Activated CD4-positive, alpha-beta T cell treated with anti-CD3 and anti-CD28 coated beads for 4 hours (primary cell): ENCODE measurements around the gene ZNF407.

ENCODE experiments used
- DNase-seq, 2 donors: peaks; one replicate each; pipeline ENCODE4 v3.0.0-alpha.2; 2020

ZNF407 gene

GRCh38 chr18:74796841-74797576 lies 199.3 kb downstream of the ZNF407 start:
- DNase-seq, result no peak

GRCh38 chr18:74797577-74798151 lies 200.0 kb downstream of the ZNF407 start:
- DNase-seq, result no peak

GRCh38 chr18:74799542-74799941 lies 201.9 kb downstream of the ZNF407 start:
- DNase-seq, result no peak

- no peak for DNase-seq
Observed at GRCh38 chr18:74800098-74800497, 202.4 kb downstream of the ZNF407 start.

- no peak for DNase-seq
Observed at GRCh38 chr18:74803117-74803516, 205.4 kb downstream of the ZNF407 start.

GRCh38 chr18:74803769-74804168 lies 206.1 kb downstream of the ZNF407 start:
- no peak for DNase-seq

- DNase-seq, result no peak
Observed at GRCh38 chr18:74804677-74805076, 207.0 kb downstream of the ZNF407 start.

- no peak for DNase-seq
Observed at GRCh38 chr18:74806073-74806472, 208.4 kb downstream of the ZNF407 start.

GRCh38 chr18:74806700-74807416 lies 209.2 kb downstream of the ZNF407 start:
- no peak for DNase-seq

GRCh38 chr18:74817576-74817975 lies 219.9 kb downstream of the ZNF407 start:
- DNase-seq, result no peak

- DNase-seq, result no peak
Observed at GRCh38 chr18:74818516-74819175, 221.0 kb downstream of the ZNF407 start.

GRCh38 chr18:74819433-74820059 lies 221.9 kb downstream of the ZNF407 start:
- DNase-seq, result no peak

GRCh38 chr18:74820160-74820780 lies 222.6 kb downstream of the ZNF407 start:
- no peak for DNase-seq

GRCh38 chr18:74825460-74825859 lies 227.8 kb downstream of the ZNF407 start:
- DNase-seq, result no peak

- no peak for DNase-seq
Observed at GRCh38 chr18:74826572-74826971, 228.9 kb downstream of the ZNF407 start.

- no peak for DNase-seq
Observed at GRCh38 chr18:74828200-74828599, 230.5 kb downstream of the ZNF407 start.

GRCh38 chr18:74831571-74832250 lies 234.0 kb downstream of the ZNF407 start:
- DNase-seq, result no peak

- no peak for DNase-seq
Observed at GRCh38 chr18:74832381-74832780, 234.7 kb downstream of the ZNF407 start.

- no peak for DNase-seq
Observed at GRCh38 chr18:74832999-74833398, 235.3 kb downstream of the ZNF407 start.

- no peak for DNase-seq
Observed at GRCh38 chr18:74834424-74835309, 237.0 kb downstream of the ZNF407 start.
